ENCODE results near the gene KLC4.
A peak's percentile ranks its signal among the peaks of the same experiment; 100 is the strongest.
"Not testable (repeated sequence)": the region's sequence is repeated elsewhere in the genome, so short reads cannot be mapped to it uniquely, and the experiment has no call there.

KLC4 gene

DNA sequence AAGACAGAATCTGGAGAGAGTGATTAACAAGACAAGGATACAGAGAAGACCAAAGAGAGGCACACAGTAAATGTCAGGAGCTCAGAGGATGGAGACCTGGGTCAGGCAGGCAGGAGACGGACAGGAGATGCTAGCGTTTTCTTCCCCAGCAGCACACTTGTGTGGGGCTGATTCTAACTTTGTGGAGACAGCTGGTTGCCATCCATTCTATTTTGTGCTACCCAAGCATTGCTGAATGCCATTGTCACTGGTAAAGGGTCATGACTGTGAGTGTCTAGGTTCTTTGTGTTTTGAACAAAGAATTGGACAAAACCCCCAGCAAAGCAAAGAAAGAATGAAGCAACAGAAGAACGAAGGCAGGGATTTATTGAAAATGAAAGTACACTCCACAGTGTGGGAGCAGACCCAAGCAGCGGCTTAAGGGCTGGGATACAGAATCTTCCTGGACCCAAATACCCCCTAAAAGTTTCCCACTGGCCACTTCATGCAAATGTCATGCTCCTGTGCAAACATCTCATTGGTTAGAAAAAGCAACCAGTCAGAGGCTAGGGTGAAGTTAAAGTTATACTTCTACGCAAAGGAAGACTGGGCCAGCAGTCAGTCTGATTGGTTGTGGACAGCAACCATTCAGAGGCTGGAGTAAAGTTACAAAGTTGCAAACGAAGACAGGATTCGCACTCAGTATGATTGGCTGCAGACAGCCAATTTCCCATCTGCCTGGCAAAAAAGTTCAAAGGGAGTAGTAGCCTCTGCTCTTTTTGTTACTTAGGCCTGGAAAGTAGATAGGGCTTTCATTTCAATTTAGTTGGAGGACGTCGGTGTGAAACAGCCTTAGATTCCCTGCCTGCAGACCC is 34.2 kb downstream of the KLC4 start:
- peak; percentile 85 for DNase-seq

DNA sequence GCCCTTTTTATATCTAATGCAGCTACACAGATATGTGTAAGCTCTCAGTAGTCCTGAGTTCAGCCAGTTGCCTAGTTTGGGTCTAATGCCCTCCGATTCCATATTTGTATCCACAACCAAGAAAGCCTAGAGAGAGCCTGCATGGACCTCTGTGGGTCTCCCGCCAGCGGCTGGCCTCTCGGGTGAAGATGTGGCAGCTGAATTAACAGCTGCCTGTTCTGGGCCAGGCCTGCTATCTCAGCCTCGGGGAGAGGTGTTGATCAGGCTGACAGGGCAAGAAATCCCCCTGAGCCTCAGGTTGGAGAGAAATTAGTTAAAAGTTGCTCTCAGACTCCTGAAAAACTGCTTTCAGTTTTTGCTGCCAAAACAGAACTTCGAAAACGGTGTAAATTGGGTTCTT is 36.5 kb downstream of the KLC4 start:
- DNase-seq: no peak

DNA sequence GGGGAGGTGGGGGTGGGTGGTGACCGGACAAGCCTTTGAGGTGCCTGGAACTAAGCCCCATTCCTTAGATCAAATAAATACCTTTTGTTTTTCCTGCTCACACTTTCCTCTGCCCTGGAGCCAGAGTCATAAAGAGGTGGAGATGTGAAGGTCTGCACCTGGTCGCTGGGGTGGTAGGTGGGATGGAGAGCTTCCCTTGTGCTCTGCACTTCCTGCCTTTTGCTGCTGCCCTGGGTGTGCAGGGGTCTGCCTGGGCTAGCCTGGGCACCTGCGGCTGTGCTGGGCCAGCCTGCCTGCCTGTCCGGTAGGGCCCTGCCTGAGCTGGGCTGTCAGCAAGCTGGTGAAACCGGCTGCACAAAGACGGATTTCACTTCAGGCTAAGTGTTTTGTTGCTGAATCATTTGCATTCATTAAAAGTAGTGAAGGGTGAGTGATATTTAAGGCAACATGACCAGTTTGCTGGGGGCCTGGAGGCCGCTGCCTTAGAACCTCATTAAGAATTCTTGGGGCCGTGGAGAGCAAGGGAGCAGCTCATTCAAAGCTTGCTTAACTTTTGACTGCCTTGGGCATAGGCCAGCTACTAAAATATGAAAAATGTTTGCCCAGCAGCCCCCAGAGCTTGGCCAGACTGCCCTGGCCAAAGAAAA is 37.1 kb downstream of the KLC4 start:
- DNase-seq: peak; percentile 89

DNA sequence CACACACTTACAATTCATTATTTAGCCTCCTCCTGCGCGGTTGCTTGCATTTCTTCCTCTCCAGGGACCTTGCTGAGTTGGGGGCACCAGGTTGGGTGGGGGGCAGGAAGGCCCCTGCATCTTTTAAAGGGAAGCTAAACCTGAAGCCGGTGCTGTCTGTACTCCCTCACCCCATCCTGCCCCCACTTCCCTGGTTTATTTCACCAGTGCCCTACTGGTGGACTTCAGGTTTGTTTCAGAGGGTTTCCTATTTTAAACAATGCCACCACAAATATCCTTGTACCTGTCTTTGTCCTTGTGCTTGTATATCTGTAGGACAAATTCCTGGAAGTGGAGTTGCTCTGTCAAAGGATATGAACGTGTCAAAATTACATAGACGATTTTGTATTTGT is 37.7 kb downstream of the KLC4 start:
- DNase-seq: no peak

DNA sequence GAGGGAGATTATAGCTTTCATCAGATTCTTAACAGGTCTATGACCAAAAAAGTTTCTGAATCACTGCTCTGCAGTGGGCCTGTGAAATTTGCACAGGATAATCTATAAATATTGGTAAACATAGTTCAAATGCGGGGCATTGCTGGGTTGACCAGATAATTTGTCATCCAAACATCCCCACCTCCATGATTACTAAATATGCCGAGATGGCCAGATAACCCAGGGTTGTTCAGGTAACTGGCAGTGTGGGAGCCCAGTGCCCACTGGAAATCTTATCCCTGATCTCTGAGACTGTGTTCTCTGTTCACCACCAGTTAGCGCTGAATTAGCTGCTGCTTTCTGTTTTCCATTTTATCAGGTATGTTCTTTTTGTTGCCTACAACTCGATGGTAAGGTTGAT is 38.1 kb downstream of the KLC4 start:
- DNase-seq: no peak

DNA sequence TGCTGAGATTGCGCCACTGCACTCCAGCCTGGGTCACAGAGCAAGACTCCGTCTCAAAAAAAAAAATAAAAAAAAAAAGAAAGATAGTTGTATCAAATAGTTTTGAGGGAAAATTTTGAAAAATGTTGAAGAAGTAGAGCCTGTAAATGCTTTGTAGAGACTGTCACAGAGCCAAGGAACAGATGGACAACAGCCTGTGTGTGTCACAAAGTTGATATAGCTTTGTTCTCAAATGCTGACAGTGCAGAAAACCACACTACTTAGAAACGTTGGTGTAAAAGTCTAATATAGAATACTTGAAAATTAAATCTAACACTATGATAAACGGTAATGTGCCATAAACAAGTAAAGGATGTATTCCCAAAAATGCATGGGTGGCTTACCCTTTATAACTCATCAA is 42.1 kb downstream of the KLC4 start:
- DNase-seq: no peak

DNA sequence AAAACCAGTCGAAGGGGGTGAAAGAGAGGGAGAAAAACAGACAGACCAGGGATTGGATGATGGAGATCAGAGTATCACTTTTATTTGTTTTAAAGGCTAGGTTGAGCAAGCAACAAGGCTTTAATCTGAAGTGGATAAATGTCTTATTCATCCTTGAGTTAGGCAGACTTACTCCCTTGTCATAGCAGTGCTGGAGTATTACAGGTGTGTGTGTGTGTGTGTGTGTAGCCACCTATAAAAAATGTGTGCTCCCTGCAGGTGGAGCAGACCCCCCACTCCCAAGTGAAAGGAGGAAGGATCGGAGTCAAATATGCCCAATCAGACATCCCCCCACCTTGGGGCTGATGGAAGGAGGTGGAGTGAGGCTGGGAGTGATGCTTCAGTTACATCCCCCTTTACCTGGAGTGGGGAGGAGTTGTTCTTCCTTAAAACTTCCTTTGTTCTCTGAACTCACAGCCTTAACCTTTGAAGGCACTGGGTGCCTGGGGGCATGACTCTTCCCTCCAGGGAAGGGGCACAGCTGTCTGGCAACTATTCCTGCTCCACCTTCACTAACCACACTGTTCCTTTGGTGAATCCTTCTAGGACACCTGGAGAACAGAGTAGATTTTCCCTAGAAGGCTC is 43.9 kb downstream of the KLC4 start:
- no peak for DNase-seq

DNA sequence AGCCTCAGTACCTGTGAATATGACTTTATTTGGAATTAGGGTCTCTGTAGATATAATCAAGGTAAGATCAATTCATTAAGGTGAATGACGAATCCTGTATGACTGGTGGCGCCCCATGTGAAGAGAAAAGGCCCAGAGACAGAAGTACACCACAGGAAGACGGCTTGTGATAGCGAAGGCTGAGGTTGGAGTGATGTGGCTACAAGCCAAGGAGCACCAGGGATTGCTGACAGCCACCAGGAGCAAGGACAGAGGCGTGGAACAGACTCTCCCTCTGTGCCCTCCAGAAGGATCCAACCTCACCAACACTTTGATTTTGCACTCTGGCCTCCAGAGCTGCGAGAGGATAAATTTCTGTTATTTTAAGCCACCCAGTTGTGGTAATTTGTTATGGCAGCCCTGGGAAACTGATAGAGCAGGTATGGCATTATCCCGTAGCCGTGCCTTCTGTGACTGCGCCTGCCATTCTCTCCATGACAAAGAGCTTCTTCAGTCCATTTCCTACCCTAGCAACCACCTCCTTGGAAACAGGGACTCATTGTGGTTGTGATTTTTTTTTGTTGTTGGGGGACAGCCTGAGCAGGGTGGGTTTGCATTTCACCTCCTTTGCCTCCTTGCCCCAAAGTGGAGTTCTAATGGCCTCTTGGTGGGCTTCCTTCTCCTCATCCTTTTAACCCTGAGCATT is 46.2 kb downstream of the KLC4 start:
- DNase-seq: no peak

DNA sequence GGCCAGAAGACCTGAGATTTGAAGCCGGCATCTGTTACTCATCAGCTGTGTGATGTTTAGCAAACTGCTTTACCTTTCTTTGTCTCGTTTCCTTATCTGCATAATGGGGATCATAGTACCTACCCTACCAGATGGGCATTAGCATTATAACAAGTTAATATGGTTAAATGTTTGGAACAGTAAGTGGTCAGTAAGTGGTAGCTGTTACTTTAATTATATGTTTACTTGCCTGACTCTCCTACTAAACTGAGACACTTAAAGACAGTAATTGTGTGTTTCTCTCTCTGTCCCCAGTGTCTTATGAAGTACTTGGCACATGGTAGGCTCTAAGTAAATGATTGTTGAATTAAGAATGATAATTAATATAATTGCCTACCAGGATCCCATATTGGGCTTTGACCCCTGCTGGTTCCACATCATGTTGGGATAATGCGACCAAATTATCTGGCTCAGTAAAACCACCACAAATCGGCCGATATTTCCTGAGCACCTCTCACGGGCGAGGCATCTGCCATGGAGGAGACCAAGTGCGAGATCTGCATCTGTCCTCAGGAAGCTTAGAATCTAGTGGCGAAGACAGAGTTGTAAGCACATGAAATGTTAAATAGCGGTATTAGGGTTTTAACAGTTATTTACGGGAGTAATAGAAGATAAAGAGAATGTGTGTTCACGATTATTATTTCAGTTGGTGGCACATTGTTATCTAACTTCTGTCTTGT is 48.1 kb downstream of the KLC4 start:
- no peak for DNase-seq

DNA sequence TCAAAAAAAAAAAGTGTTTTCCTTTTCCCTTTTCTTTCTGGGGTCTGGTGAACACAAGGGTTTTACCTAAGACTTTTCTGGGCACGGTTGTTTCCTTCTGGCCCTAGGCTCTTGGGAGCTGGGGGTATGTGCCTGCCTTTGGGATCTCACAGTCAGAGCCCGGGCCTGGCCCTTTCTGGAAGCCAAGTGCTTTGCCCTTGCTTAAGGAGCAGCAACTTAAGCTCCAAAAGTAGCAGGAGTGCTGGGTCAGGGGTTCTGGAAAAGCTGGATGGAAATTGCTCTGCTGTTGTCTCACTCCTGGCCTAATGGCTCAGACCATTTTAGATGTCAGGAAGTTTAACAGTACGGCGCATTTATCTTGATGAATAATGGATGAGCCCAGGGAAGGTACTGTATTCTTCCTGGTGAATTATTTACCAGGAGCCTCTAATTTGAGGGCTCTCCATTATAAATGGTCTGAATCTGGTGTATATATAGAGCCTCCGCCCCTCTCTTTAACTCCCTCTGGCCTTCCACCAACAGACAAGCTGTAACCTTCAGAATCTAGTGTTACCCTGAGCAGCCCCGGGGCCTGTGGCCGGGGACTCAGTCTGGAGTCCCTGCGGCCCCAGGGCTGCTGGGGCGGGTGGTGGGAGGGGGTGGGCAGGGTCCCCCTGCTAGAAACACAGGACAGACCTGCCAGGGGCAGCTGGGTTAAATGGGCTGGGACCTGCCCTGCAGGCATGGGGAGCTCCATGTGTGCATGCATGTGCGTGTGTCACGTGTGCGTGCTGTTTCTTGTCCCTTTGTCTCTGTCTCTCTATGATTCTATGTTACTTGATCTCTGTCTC is 54.2 kb downstream of the KLC4 start:
- DNase-seq: peak; percentile 51

DNA sequence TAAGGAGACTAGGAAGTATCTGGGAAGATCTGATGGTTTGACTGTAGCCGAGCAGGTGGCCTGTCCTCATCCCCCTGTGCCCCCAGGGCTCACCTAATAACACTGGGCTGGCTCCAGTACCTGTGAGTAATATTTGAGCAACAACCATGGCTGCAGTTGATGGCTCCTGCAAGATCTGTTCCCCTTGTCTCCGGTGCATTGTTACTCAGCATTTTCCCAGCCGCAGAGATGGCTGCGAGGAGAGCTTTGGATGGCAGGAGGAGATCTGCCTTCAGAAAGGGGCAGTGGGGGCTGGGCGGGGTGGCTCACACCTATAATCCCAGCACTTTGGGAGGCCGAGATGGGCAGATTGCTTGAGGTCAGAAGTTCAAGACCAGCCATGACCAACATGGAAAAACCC is 55.9 kb downstream of the KLC4 start:
- DNase-seq: peak; percentile 45

DNA sequence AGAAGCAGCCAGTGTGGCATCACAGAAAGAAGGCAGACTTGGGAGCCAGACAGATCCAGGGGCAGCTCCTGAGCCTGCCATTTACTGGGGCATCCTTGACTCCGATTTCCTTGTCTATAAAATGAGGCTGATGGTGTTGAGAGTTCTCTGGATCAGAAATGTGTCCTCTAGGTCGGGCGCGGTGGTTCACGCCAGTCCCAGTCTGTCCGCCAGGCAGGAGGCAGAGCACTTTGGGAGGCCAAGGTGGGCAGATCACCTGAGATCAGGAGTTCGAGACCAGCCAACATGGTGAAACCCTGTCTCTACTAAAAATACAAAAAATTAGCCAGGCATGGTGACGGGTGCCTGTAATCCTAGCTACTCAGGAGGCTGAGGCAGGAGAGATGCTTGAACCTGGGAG is 58.0 kb downstream of the KLC4 start:
- not testable (repeated sequence) for DNase-seq

DNA sequence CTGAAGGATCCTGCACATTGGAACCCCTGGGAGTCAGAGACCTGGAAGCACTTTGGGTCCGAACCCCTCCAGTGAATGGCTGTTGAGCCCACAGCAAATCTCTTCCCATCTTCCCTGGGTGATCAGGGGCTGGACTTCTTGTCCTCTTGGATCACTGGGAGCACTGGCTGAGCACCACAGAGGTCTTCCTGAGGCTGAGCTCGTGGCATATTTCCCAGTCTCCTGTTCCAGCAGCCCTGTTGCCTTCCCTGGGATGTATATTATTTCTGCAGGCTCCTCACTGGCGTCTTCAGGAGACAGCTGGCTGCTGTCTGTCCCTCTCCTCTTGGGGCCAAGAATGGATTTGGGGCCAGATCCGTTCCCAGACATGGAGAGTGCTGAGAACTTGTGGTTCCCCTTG is 60.1 kb downstream of the KLC4 start:
- DNase-seq: peak; percentile 28

DNA sequence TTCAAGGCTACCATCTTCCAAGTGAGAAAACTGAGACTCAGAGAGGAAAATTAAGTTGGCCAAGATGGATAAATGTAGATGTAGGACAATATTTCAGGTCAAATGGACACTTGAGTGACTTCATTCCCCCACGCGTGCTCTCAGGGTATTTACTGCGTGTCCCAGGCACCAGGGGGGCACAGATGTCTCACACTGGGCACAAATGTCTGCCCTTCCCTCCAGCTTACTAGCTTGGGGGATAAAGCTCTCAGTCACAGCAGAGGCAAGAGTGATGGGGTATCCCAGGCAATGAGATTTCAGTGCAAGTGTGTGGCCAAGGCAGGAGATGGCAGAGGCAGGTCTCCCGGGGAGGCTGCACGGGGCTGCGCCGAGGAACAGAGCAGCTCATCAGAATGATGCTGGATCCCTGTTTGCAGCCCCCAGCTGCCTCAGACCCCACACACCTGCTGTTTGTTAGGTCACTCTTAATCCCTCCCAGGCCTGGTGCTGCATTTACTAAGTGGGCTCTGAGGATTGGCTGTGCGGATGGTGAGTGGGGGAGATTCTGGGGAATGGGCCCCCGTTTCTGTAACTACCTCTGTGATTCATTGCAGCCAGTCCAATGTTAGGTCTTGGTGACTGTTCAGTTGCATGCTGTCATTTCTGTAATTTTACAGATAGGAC is 60.8 kb downstream of the KLC4 start:
- no peak for DNase-seq

DNA sequence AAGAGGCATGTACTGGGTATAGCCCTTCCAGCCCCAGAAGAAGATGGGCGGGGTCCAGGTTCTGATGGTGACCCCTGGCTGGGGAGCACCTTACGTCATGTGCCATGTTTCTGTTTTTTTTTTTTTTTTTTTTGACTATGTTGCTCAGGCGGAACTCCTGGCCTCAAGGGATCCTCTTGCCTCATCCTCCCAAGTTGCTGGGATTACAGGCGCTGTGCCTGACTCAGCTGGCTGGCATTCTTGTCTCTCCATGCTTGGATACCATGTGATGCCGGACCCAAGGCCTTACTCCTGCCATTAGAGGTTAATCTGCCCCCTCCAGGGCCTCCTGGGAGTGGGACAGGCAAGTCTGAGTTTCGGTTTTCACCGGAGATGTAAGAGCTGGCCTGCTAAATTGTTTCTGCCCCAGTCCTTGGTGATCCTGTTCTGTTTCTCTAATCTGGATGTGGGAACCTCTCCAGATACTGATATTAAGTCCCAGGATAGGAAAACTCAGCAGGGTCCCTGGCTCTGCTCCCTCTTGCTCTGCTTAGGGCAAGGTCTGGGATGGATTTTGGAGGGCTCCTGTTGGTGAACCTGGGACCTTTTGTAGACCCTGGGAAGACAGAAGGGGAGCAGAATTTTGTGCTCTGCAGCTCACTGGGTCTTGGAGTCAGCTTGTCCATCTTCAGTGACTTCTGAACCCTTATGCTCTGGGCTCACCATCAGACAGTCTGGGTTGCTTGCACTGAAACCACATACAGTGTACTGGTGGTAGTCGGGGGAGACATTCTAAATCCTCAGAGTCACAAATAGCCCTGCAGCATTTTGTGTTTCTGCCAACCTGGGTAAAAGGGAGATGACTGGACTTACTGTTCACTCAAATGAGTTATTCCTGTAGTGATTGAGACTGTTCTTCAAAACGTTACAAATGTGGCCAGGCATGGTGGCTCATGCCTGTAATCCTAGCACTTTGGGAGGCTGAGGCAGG is 61.8 kb downstream of the KLC4 start:
- peak; percentile 98 for DNase-seq

DNA sequence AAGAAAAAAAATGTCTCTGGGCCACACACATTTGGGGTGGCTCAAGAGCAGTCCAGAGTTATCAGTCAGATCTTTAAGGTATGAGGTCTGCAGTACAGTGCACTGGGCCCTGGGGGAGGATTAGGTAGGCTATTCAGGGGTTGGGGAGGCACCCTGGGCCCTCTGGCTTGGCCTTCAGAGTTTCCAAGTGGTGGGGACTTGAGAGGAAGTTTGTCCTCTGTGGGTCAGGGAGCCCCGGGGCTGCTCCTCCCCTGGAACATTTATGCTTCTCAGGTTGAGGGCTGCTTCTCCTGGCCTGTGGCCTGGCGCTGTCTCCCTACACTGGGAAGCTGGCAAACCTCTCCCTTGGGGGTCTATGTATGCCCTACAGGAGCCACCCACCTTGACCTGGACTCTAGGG is 62.7 kb downstream of the KLC4 start:
- no peak for DNase-seq

DNA sequence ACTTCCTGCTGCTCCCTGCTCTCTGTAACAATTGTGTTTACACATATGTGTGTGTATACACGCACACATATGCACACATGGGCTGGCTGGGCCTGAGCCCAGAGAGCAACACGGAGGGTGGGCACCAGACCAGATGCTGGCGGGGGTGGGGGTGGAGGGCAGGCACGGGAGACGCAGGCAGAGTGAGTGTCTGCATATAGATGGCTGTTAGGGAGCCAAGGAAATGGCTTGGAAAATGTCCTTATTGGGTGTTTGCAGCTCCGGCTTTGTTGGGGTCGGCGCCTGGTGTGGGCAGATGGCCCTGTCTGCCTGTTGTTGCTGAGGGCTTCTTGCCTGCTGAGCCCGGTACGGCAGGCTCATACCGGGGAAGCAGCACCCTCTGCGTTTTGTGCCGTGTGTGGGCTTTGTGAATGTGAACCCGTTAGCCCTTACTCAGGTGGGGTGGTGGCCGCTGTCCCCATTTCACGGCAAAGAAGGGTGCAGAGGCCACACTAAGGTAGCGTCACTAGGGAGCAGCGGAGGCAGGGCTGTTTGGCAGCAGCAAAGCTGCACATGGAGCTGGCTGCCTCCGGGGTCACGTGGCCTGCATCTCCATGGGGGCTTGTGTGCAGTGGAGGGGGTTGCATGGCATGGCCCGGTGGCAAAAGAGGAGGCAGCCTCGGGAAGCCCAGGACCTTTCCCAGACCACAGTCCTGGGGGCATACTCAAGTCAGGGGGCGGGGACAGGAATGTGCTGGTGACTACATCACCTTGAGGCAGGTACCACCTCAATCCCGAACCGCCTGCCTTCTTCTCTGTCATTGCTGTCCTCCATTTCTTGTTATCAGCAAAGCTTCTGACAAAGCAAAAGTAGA is 64.3 kb downstream of the KLC4 start:
- peak; percentile 33 for DNase-seq

DNA sequence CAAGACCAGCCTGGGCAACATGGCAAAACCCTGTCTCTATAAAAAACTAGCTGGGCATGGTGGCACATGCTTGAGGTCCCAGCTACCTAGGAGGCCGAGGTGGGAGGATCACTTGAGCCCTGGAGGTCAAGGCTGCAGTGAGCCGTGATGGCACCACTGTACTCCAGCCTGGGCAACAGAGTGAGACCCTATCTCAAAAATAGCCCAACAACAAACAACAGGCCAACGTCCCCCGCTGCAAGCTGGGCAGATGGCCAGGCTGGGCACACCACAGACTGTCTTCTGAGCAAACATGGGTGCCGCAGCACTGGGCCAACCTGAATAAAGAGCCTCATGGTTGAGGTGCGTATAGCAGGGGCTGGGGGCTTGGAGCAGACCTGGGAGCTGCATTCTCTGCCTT is 65.0 kb downstream of the KLC4 start:
- DNase-seq: no peak

All from fibroblast of skin of abdomen (primary cell).